Trophoblast cell (in vitro differentiated cells and primary cell): ENCODE measurements around the gene DTNB.

Experiments used
- DNase-seq, 2 donors: peaks; one replicate each; pipeline ENCODE4 v3.0.0-alpha.2; 2016
- H2AFZ ChIP-seq: 2 replicates; pipeline ENCODE4 v1.6.1; 2013; ENCODE audit warnings: low read length, moderate library complexity, mild to moderate bottlenecking; ENCODE audit not compliant: insufficient read depth, poor library complexity
- H2AK5ac ChIP-seq: 2 replicates; pipeline ENCODE4 v1.6.1; 2013; ENCODE audit warnings: mild to moderate bottlenecking, low read length
- H2BK120ac ChIP-seq: 2 replicates; pipeline ENCODE4 v1.6.1; 2013; ENCODE audit warnings: low read length, mild to moderate bottlenecking, moderate library complexity; ENCODE audit not compliant: insufficient read depth, poor library complexity
- H2BK12ac ChIP-seq: 2 replicates; pipeline ENCODE4 v1.6.1; 2013; ENCODE audit warnings: mild to moderate bottlenecking, low read length, moderate library complexity
- H2BK5ac ChIP-seq: 2 replicates; pipeline ENCODE4 v1.6.1; 2013; ENCODE audit warnings: low read length, low read depth, moderate library complexity, mild to moderate bottlenecking; ENCODE audit not compliant: poor library complexity
- H3K14ac ChIP-seq: 2 replicates; pipeline ENCODE4 v1.6.1; 2013; ENCODE audit warnings: mild to moderate bottlenecking, low read length
- H3K18ac ChIP-seq: 2 replicates; pipeline ENCODE4 v1.6.1; 2013; ENCODE audit warnings: mild to moderate bottlenecking, low read length
- H3K23ac ChIP-seq: 2 replicates; pipeline ENCODE4 v1.6.1; 2013; ENCODE audit warnings: low read length
- H3K27ac ChIP-seq: 2 replicates; pipeline ENCODE4 v1.5.1; 2013; ENCODE audit warnings: low read depth, mild to moderate bottlenecking, inconsistent platforms, low read length, moderate library complexity
- H3K27me3 ChIP-seq: 2 replicates; pipeline ENCODE4 v1.6.1; 2013; ENCODE audit warnings: inconsistent platforms, mild to moderate bottlenecking, low read length, moderate library complexity; ENCODE audit not compliant: insufficient read depth
- H3K36me3 ChIP-seq, 2 experiments: 1 replicate in 1 of 2; 2 replicates in 1 of 2; pipeline ENCODE4 v1.6.1; 2013; ENCODE audit warnings: low read length in 2 of 2, mild to moderate bottlenecking in 2 of 2, moderate library complexity in 1 of 2; ENCODE audit not compliant: insufficient read depth in 2 of 2, control insufficient read depth in 1 of 2
- H3K4ac ChIP-seq: 2 replicates; pipeline ENCODE4 v1.6.1; 2013; ENCODE audit warnings: low read depth, mild to moderate bottlenecking, low read length, moderate library complexity
- H3K4me1 ChIP-seq, 2 experiments: 1 replicate in 1 of 2; 2 replicates in 1 of 2; pipeline ENCODE4 v1.6.1; 2013; ENCODE audit warnings: low read length in 2 of 2, mild to moderate bottlenecking in 2 of 2, moderate library complexity in 1 of 2; ENCODE audit not compliant: insufficient read depth in 2 of 2, control insufficient read depth in 1 of 2
- H3K4me2 ChIP-seq: 2 replicates; pipeline ENCODE4 v1.6.1; 2013; ENCODE audit warnings: inconsistent platforms, mild to moderate bottlenecking, low read length, moderate library complexity
- H3K4me3 ChIP-seq: 2 replicates; pipeline ENCODE4 v1.5.1; 2013; ENCODE audit warnings: mild to moderate bottlenecking, low read depth, low read length, inconsistent platforms
- H3K79me1 ChIP-seq: one replicate; pipeline ENCODE4 v1.6.1; 2013; ENCODE audit warnings: low read length
- H3K79me2 ChIP-seq: 2 replicates; pipeline ENCODE4 v1.6.1; 2013; ENCODE audit warnings: low read length, mild to moderate bottlenecking; ENCODE audit not compliant: control insufficient read depth, insufficient read depth, poor library complexity
- H3K9ac ChIP-seq: 2 replicates; pipeline ENCODE4 v1.6.1; 2013; ENCODE audit warnings: mild to moderate bottlenecking, low read length
- H3K9me3 ChIP-seq: 2 replicates; pipeline ENCODE4 v1.6.1; 2013; ENCODE audit warnings: low read depth, mild to moderate bottlenecking, control low read depth, inconsistent platforms, low read length; ENCODE audit not compliant: insufficient read depth
- H4K12ac ChIP-seq: 2 replicates; pipeline ENCODE4 v1.6.1; 2013; ENCODE audit warnings: low read depth, mild to moderate bottlenecking, low read length, moderate library complexity
- H4K8ac ChIP-seq: 2 replicates; pipeline ENCODE4 v1.6.1; 2013; ENCODE audit warnings: low read depth, mild to moderate bottlenecking, low read length, moderate library complexity
- H4K91ac ChIP-seq: one replicate; pipeline ENCODE4 v1.6.1; 2013; ENCODE audit warnings: low read depth, mild to moderate bottlenecking, low read length, moderate library complexity
- WGBS: extraction: QIAGEN DNeasy Blood & Tissue Kit; methylation state at CpG from one replicate; pipeline ENCODE4 v1.1.7; 2013; ENCODE audit warnings: missing lambda C conversion rate; ENCODE audit not compliant: insufficient read length, insufficient coverage; ENCODE audit errors: extremely low coverage; 5-methylcytosine and 5-hydroxymethylcytosine counted together

The DTNB gene

DNA sequence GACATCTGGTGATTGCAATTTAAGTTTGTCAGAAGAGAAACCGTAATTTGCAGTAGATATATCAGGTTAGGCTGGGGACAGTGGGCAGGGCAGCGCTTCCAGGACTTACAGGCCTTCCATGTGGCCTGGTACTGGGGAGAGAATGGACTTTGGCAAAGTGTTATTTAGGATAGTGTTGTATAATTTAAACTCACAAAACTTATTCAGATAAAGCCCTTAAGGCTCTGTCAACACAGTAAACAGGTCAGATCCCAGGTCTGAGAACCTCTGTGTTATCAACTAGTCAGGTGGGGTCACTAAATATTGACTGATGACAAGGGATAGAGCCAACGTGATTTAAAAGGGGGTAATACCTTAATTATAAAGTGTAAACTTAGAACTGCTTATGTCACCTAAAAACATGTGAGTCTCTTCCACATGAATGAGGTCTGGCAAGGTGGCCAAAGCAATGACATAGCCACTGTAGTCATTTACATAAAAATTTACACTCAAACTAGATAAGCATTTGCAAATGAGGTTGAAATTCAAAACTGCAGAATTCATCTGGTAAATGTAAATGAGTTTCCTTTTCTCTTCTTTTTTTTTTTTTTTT, 251.5 kb downstream of the DTNB start:
- H2AFZ ChIP-seq: no peak overlapping the region
- no peaks in the 10 kb centered on the region for H3K9me3 ChIP-seq
- H3K23ac ChIP-seq: no peak overlapping the region
- no peaks in the 10 kb centered on the region for H3K79me1 ChIP-seq
- H4K12ac ChIP-seq: no peak overlapping the region
- H3K27ac ChIP-seq: no peak overlapping the region
- WGBS: no CpG with 5 or more reads among the region's 3 CpGs
- no peak overlapping the region for H2AK5ac ChIP-seq
- no peak overlapping the region for H2BK5ac ChIP-seq
- H3K4me3 ChIP-seq: no peak overlapping the region
- H4K91ac ChIP-seq: no peak overlapping the region
- H3K27me3 ChIP-seq: no peaks in the 10 kb centered on the region
- no peak overlapping the region for H4K8ac ChIP-seq
- DNase-seq: no peak
- no peaks in the 10 kb centered on the region for H3K4me1 ChIP-seq
- H3K18ac ChIP-seq: no peak overlapping the region
- H3K79me2 ChIP-seq: no peaks in the 10 kb centered on the region
- H3K9ac ChIP-seq: no peak overlapping the region
- H3K14ac ChIP-seq: no peak overlapping the region
- no peak overlapping the region for H3K4ac ChIP-seq
- peaks cover 0 to 2% of the 10 kb centered on the region in 2 experiments for H3K36me3 ChIP-seq
- no peak overlapping the region for H2BK12ac ChIP-seq
- H2BK120ac ChIP-seq: no peak overlapping the region
- H3K4me2 ChIP-seq: no peak overlapping the region

DNA sequence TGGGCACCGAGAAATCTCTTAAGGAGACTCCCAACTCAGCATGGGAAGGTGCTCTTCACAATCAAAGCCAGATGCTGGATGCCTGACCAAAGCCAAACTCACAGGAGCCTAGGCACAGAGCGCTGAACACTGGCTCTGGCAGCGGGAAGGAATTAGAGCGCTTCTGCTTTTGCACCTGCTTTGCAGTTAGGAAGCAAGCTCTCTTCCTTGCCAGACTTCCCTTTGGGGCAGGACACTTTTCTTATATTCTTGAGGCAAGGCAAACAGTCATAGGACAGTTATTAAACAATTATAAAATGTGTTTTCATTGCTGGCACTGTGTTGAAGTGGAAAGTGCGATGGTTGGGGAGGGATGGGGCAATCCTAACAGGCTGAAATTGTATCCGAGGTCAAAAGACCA, 252.1 kb downstream of the DTNB start:
- H3K36me3 ChIP-seq: peaks cover 0 to 2% of the 10 kb centered on the region in 2 experiments
- H4K8ac ChIP-seq: no peak overlapping the region
- H3K79me2 ChIP-seq: no peaks in the 10 kb centered on the region
- no peak overlapping the region for H3K4me2 ChIP-seq
- no peak overlapping the region for H3K27ac ChIP-seq
- no peak overlapping the region for H2AFZ ChIP-seq
- no peak overlapping the region for H3K9ac ChIP-seq
- no peaks in the 10 kb centered on the region for H3K79me1 ChIP-seq
- H3K27me3 ChIP-seq: no peaks in the 10 kb centered on the region
- H3K4me1 ChIP-seq: no peaks in the 10 kb centered on the region
- DNase-seq: no peak
- H4K12ac ChIP-seq: no peak overlapping the region
- WGBS: no CpG with 5 or more reads among the region's 6 CpGs
- H3K4me3 ChIP-seq: no peak overlapping the region
- no peak overlapping the region for H2AK5ac ChIP-seq
- H3K14ac ChIP-seq: no peak overlapping the region
- H2BK12ac ChIP-seq: no peak overlapping the region
- H2BK120ac ChIP-seq: no peak overlapping the region
- no peak overlapping the region for H3K23ac ChIP-seq
- H3K9me3 ChIP-seq: no peaks in the 10 kb centered on the region
- H4K91ac ChIP-seq: no peak overlapping the region
- H3K4ac ChIP-seq: no peak overlapping the region
- H3K18ac ChIP-seq: no peak overlapping the region
- H2BK5ac ChIP-seq: no peak overlapping the region

DNA sequence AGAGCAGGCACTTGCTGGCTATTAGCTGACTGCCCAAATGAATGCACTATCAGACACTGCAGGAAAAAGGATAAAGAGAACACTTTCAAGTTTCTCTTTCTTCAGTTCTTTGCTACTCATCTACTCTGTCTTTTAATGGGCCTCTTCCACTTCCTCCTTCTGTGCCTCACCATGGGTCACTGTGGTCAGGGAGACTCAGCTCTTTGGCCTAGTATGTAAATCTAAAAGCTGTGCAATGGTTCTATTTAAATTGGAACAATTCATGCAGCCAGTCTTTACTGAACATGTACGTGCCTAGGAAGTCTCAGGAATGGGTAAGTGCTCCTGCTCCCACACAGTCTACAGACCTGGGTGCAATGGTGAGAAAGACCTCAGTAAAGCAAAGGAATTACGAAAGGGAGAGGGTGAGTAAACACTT, 252.5 kb downstream of the DTNB start:
- Histone ChIP-seq H2AK5ac (no peak overlapping the region), H3K4me1 (no peaks in the 10 kb centered on the region), H3K4me3 (no peak overlapping the region), H4K91ac (no peak overlapping the region), H3K14ac (no peak overlapping the region), H3K4me2 (no peak overlapping the region), H3K18ac (no peak overlapping the region), H3K36me3 (peaks cover 0 to 2% of the 10 kb centered on the region in 2 experiments), H3K4ac (no peak overlapping the region), H3K9me3 (no peaks in the 10 kb centered on the region), H4K12ac (no peak overlapping the region), H2BK5ac (no peak overlapping the region), H3K79me2 (no peaks in the 10 kb centered on the region), H4K8ac (no peak overlapping the region), H2BK12ac (no peak overlapping the region), H3K9ac (no peak overlapping the region), H3K27me3 (no peaks in the 10 kb centered on the region), H3K79me1 (no peaks in the 10 kb centered on the region), H2BK120ac (no peak overlapping the region), H3K23ac (no peak overlapping the region), H2AFZ (no peak overlapping the region), H3K27ac (no peak overlapping the region)
- DNase-seq: no peak
- no CpG with 5 or more reads among the region's 2 CpGs for WGBS

DNA sequence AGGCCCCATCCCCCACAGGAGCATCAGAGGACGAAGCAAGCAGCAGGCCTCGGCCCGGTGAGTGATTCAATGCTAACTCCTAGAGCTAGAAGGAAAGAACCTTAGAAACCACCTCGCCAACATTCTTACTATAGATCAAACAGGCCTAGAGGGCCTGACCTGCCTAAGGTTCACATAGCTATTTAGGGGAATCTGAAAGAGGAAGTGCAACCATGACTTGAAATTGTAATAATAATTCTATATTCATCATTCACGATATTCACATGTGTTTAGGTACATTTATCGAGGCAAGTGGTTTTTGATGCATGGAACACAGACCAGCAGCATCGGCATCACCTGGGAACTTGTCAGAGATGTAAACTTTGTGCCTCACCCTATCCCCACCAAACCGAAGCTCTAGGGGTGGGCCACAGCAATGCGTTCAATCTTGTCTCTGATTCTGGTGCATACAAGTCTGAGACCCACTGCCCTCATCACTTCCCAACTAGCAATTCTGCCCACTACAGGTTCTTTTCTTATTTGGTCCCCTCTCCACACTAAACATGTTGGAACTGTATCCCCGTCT, 253.6 kb downstream of the DTNB start:
- Histone ChIP-seq H2AK5ac (no peak overlapping the region), H3K4me1 (no peaks in the 10 kb centered on the region), H3K9me3 (no peaks in the 10 kb centered on the region), H3K14ac (no peak overlapping the region), H3K4me2 (no peak overlapping the region), H3K4me3 (no peak overlapping the region), H4K91ac (no peak overlapping the region), H4K12ac (no peak overlapping the region), H3K79me2 (no peaks in the 10 kb centered on the region), H3K9ac (no peak overlapping the region), H3K27ac (no peak overlapping the region), H2BK5ac (no peak overlapping the region), H2BK120ac (no peak overlapping the region), H3K23ac (no peak overlapping the region), H3K27me3 (no peaks in the 10 kb centered on the region), H3K36me3 (peaks cover 0 to 2% of the 10 kb centered on the region in 2 experiments), H2BK12ac (no peak overlapping the region), H4K8ac (no peak overlapping the region), H2AFZ (no peak overlapping the region), H3K79me1 (no peaks in the 10 kb centered on the region), H3K4ac (no peak overlapping the region), H3K18ac (no peak overlapping the region)
- no CpG with 5 or more reads among the region's 10 CpGs for WGBS
- no peak for DNase-seq
